Activated CD8-positive, alpha-beta memory T cell treated with anti-CD3 and anti-CD28 coated beads, Interleukin-2, amount 10 ng/mL, durations not matched to agents 7 days and 5 days (primary cell): ENCODE results near the gene LTB. TPM values are rescaled to one million over a fixed set of nuclear protein-coding genes. Genes with fewer than 3 reads are reported as not detected.
A peak's percentile ranks its signal among the peaks of the same experiment; 100 is the strongest.

Experiments
- ATAC-seq: fragments of 150-1000 bp; cut with Tn5 transposase; one replicate; pipeline ENCODE4 v1.10.0; 2021; ENCODE audit warnings: moderate library complexity
- CTCF ChIA-PET: fragments of 350-600 bp; sonication (Branson Sonifier 250); formaldehyde crosslinking; loops from one replicate; lab custom pipeline; 2021; ENCODE audit warnings: antibody characterized with exemption; lab: Charles Lee
- DNase-seq: peaks from one replicate; pipeline ENCODE4 v3.0.0-alpha.2; 2020
- H3K27ac Mint-ChIP-seq: one replicate; pipeline ENCODE4 v1.8.0; 2021; ENCODE audit warnings: mild to moderate bottlenecking, mixed read lengths
- H3K27me3 Mint-ChIP-seq: one replicate; pipeline ENCODE4 v1.8.0; 2021; ENCODE audit warnings: mixed read lengths
- H3K36me3 Mint-ChIP-seq: one replicate; pipeline ENCODE4 v1.8.0; 2021; ENCODE audit warnings: mild to moderate bottlenecking, mixed read lengths
- H3K4me1 Mint-ChIP-seq: one replicate; pipeline ENCODE4 v1.8.0; 2021; ENCODE audit warnings: mixed read lengths
- H3K4me3 Mint-ChIP-seq: one replicate; pipeline ENCODE4 v1.8.0; 2021; ENCODE audit warnings: mild to moderate bottlenecking, moderate library complexity, mixed read lengths
- H3K9me3 Mint-ChIP-seq: one replicate; pipeline ENCODE4 v1.8.0; 2022; ENCODE audit warnings: low read depth, mixed read lengths
- total RNA-seq, 2 experiments: library from RNA; stranded (reverse); gene quantifications; one replicate each; pipeline ENCODE4 v1.2.3, GENCODE V29; 2021

The LTB gene
- total RNA-seq, 2 experiments from 2014 or later = 608 to 839 TPM

DNA sequence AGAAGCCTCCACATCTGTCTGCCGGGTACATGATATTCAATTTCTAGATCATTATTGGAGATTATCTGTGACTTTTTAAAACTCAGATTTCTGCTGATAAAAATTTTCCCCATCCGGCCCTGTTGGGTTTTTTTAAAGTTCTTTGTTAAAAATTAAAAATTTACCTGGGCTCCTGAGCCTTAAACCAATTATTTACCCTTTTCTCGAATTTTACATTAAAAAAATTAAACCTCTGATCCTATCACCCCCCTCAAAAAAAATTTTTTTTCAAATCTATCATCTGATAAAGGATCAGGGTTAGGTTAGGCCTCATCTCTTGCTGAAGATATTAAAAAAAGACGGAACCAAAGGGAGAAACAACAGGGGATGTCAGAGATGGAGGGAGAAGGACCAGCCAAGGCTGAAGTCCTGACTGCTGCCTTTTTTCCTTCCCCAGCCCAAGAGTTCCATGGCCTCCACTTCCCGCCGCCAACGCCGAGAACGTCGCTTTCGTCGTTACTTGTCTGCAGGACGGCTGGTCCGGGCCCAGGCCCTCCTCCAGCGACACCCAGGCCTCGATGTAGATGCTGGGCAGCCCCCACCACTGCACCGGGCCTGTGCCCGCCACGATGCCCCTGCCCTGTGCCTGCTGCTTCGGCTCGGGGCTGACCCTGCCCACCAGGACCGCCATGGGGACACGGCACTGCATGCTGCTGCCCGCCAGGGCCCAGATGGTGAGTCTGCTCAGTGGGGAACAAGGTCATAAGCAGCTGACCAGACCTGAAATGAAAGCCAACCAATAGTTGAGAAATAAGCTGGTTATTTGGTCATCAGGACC is 34.3 kb downstream of the LTB start:
- DNase-seq (no peak), ATAC-seq (no peak)
- peaks cover 55% of the 10 kb centered on the region for H3K4me1 Mint-ChIP-seq
- no peaks in the 10 kb centered on the region for H3K27me3 Mint-ChIP-seq
- CTCF ChIA-PET = interaction anchor here (1.2 to 16.9 kb wide), 10 partner anchors 21 to 191 kb away, joined by 3 to 952 read pairs (median 5); partner anchors contain the start of genes BAG6, LST1, LTA and LTB
- H3K4me3 Mint-ChIP-seq = peak overlapping the region; percentile 83
- H3K36me3 Mint-ChIP-seq = peaks cover 14% of the 10 kb centered on the region
- peak overlapping the region; percentile 88 for H3K27ac Mint-ChIP-seq
- no peaks in the 10 kb centered on the region for H3K9me3 Mint-ChIP-seq

DNA sequence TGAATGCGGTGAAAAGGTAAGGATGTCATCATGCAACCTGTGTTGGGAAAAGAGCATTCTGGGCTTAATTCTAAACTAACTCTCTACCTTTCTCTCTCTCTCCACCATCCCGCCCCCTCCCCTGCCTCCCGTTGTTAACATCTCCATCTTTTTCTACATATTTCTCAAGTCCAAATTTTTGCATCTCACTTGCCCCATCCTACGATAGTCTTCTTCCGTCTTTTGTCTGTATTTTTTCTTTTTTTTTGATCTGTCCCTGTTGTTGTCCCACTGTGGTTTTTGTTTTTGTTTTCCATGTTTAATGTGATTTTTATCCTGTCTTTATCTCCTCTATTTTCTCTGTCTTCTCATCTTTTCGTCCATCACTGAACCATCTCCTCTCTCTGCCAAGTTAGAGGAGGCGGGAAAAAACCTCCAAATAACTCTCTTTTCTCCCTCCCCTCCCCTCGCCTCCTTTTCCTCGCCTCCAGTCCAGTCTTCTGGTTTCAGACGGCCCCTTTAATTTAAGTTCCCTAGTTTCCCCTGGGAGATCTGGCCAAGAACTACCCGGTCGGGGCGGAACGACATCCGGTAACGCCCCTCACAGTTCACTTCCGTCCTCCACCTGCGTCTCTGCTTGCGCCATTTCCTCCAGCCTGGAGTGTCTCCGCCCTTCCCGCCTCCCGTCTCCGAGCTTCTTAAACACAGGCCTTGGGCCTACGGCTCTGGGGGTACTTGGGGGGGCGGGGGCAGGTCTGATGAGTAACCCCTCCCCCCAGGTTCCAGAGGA is 35.1 kb downstream of the LTB start, which contains the start of gene NFKBIL1:
NFKBIL1 (plus strand) TSS at position 651 of the 769 bp plus-strand sequence; CDS start at position 738, 87 bp downstream.
- Mint-ChIP-seq H3K27me3 (no peaks in the 10 kb centered on the region), H3K36me3 (peaks cover 13% of the 10 kb centered on the region), H3K27ac (peak within 1 kb of the TSS; percentile 88), H3K4me3 (peak within 1 kb of the TSS; percentile 83), H3K4me1 (peaks cover 56% of the 10 kb centered on the region), H3K9me3 (no peaks in the 10 kb centered on the region)
- CTCF ChIA-PET = interaction anchor here (1.0 to 16.9 kb wide), 10 partner anchors 22 to 289 kb away, joined by 3 to 952 read pairs (median 5); partner anchors contain the start of genes BAG6, LST1, LTA and LTB
- ATAC-seq = peak; percentile 90
- DNase-seq = peak; percentile 96

DNA sequence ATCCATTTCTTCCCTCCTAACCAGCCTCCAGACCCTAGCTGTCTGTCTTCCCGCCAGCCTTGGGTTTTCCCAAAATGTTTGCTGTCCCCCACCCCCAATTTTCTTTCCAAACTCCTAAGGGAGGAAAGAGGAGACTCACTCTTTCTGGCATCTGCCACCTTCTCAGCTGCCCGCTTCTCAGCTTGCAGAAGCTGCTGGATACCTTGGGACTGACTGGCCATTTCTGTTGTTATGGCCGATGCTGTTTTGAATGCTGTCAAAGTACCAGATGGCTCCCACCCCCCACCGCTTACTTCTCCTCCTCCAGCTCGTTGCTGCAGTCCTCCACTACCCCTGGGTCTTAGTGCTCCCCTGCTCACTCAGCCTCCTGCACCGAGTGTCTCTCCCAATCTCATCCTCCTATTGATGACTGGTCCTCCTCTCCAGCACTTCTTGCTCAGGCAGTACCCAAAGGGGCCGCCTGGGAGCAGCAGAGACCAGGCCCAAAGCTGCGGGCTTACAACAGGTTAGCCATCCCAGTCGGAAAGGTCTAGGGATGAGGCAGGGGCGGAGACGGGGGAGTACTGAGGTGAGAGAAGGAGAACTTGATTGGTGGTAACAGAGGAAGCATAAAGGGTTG is 35.8 kb downstream of the LTB start, which contains the start of gene ATP6V1G2:
ATP6V1G2 (minus strand) TSS at position 270 of the 619 bp plus-strand sequence; CDS start at position 221, 49 bp downstream.
- Mint-ChIP-seq H3K36me3 (peaks cover 13% of the 10 kb centered on the region), H3K9me3 (no peaks in the 10 kb centered on the region), H3K4me3 (peak within 1 kb of the TSS; percentile 83), H3K27ac (peak within 1 kb of the TSS; percentile 88), H3K27me3 (no peaks in the 10 kb centered on the region), H3K4me1 (peaks cover 54% of the 10 kb centered on the region)
- peak; percentile 95 for DNase-seq
- peak; percentile 66 for ATAC-seq
- CTCF ChIA-PET = interaction anchor here (0.8 to 16.9 kb wide), 8 partner anchors 29 to 290 kb away, joined by 3 to 952 read pairs (median 6); partner anchors contain the start of genes BAG6, LST1, LTB and MICB

DNA sequence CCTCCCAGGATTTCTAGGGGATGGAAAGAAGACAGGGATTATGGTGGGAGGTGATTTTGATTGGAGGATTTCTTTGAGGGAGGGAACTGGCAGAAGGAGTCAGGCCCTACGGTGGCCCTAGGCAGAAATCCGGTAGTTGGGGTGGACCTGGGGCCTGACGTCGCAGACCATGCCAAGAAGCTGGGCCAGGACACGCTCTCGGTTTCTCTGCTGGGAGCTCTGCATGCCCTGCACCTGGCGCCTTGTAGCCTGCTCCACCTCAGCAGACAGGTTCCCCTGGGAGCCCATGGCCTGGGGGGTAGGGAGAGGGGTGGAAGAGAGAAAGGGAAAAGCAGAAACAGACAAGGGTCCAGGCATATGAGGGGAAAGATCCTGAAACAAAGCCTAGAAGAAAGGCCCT is 36.9 kb downstream of the LTB start:
- no peaks in the 10 kb centered on the region for H3K9me3 Mint-ChIP-seq
- peaks cover 19% of the 10 kb centered on the region for H3K36me3 Mint-ChIP-seq
- no peaks in the 10 kb centered on the region for H3K27me3 Mint-ChIP-seq
- no peak overlapping the region for H3K27ac Mint-ChIP-seq
- CTCF ChIA-PET = interaction anchor here (4.0 to 16.9 kb wide), 2 partner anchors 46 to 49 kb away, joined by 25 to 952 read pairs; partner anchors contain the start of genes LST1, LTB, MICB and NCR3
- DNase-seq (no peak), ATAC-seq (no peak)
- H3K4me3 Mint-ChIP-seq = no peak overlapping the region
- peaks cover 49% of the 10 kb centered on the region for H3K4me1 Mint-ChIP-seq

GRCh38 chr6:31544676-31545075 is 37.5 kb downstream of the LTB start:
- no peak overlapping the region for H3K4me3 Mint-ChIP-seq
- H3K9me3 Mint-ChIP-seq = no peaks in the 10 kb centered on the region
- H3K4me1 Mint-ChIP-seq = peaks cover 52% of the 10 kb centered on the region
- peaks cover 24% of the 10 kb centered on the region for H3K36me3 Mint-ChIP-seq
- CTCF ChIA-PET = interaction anchor here (4.0 to 16.9 kb wide), 2 partner anchors 47 to 48 kb away, joined by 25 to 952 read pairs; partner anchors contain the start of genes LST1, LTB, MICB and NCR3
- no peaks in the 10 kb centered on the region for H3K27me3 Mint-ChIP-seq
- H3K27ac Mint-ChIP-seq = no peak overlapping the region
- ATAC-seq (no peak), DNase-seq (no peak)

DNA sequence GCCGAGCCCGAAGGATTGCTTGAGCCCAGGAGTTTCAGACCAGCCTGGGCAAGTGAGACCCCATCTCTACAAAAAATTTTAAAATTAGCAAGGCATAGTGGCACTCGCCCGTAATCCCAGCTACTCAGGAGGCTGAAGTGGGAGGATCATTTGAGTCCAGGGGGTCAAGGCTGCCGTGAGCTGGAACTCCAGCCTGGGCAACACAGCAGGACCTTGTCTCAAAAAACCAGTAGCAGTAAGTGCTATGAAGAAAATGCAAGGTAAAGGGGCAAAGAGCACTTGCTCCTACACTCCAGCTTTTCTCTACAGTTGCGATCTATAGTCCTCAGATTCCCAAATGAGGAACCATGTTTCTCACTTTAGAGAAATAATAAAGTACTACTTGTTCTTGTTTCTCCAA is 38.6 kb downstream of the LTB start:
- Mint-ChIP-seq H3K27ac (no peak overlapping the region), H3K27me3 (no peaks in the 10 kb centered on the region), H3K9me3 (no peaks in the 10 kb centered on the region), H3K36me3 (peaks cover 27% of the 10 kb centered on the region), H3K4me1 (peaks cover 55% of the 10 kb centered on the region), H3K4me3 (no peak overlapping the region)
- CTCF ChIA-PET = interaction anchor here (6.1 to 16.9 kb wide), 2 partner anchors 48 kb away, joined by 88 to 952 read pairs; partner anchors contain the start of genes LST1, LTB, MICB and NCR3
- DNase-seq = no peak
- ATAC-seq = no peak

- CTCF ChIA-PET = interaction anchor here (0.9 to 16.9 kb wide), 14 partner anchors 9 to 197 kb away, joined by 3 to 952 read pairs (median 5); partner anchors contain the start of genes ABHD16A, GPANK1, LST1 and LTB
- ATAC-seq (peak; percentile 80), DNase-seq (peak; percentile 97)
- Mint-ChIP-seq H3K27me3 (no peaks in the 10 kb centered on the region), H3K4me1 (peaks cover 50% of the 10 kb centered on the region), H3K4me3 (peak within 1 kb of the TSS; percentile 94), H3K36me3 (peaks cover 37% of the 10 kb centered on the region), H3K27ac (peak within 1 kb of the TSS; percentile 90), H3K9me3 (no peaks in the 10 kb centered on the region)
Observed at GRCh38 chr6:31541658-31542521, 40.3 kb downstream of the LTB start, which contains the start of gene DDX39B. Gene DDX39B (minus strand): TSS chr6:31542003. CDS start chr6:31540532, 1,471 bp downstream.

- peaks cover 51% of the 10 kb centered on the region for H3K4me1 Mint-ChIP-seq
- CTCF ChIA-PET = interaction anchor here (0.9 to 16.9 kb wide), 14 partner anchors 9 to 198 kb away, joined by 3 to 952 read pairs (median 5); partner anchors contain the start of genes ABHD16A, GPANK1, LST1 and LTB
- H3K27me3 Mint-ChIP-seq = no peaks in the 10 kb centered on the region
- H3K4me3 Mint-ChIP-seq = peak overlapping the region; percentile 94
- no peaks in the 10 kb centered on the region for H3K9me3 Mint-ChIP-seq
- peak overlapping the region; percentile 90 for H3K27ac Mint-ChIP-seq
- peak; percentile 25 for ATAC-seq
- H3K36me3 Mint-ChIP-seq = peaks cover 44% of the 10 kb centered on the region
- peak; percentile 82 for DNase-seq
Observed at GRCh38 chr6:31541059-31541657, 41.1 kb downstream of the LTB start.

DNA sequence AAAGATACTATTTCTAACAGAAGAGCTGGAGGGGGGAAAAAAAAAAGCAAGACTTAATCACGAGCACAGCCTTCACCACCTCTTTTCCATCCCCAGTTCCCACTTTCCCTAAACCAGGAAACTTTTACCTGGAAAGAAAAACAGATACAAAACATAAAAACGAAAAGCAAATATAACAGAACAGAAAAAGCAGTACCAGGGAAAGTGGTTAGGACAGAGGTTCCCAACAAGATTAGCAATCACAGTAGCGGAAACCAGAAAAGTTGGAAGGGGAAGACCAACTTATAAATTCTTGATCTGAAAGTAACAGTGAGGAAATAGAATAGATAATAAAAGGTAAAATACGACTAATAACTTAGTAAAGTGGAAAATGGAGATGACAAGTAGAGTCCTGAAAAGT is 41.6 kb downstream of the LTB start:
- Mint-ChIP-seq H3K27me3 (no peaks in the 10 kb centered on the region), H3K36me3 (peaks cover 49% of the 10 kb centered on the region), H3K4me3 (peak overlapping the region; percentile 94), H3K4me1 (peaks cover 51% of the 10 kb centered on the region), H3K27ac (peak overlapping the region; percentile 90), H3K9me3 (no peaks in the 10 kb centered on the region)
- CTCF ChIA-PET = interaction anchor here (0.9 to 16.9 kb wide), 16 partner anchors 9 to 198 kb away, joined by 3 to 952 read pairs (median 5); partner anchors contain the start of genes ABHD16A, AIF1, BAG6 and GPANK1
- no peak for DNase-seq
- no peak for ATAC-seq

DNA sequence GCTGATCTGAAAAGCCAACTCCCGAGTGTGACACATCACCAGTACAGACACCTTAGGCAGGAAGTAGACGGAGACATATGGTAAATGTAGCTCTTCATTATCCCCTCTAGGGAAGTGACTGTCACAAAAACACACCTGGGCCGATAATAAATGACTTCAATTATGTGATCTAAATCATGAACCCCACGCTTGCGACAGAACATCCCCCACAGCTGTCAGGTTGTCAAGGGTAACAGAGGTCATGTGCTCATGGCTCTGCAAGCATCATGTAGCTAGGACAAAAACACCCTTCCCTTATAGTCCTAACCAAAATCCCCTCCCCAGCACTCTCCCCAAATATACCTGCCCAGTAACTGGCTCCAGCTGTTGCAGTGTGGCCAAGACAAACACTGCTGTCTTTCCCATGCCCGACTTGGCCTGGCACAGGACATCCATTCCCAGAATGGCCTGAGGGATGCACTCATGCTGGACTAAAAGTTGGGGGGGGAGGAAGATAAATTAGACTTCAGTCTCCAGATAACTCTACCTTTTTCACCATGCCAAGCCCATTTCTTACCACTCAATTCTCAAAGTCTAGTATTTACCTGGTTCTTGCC is 43.3 kb downstream of the LTB start:
- ATAC-seq = no peak
- Mint-ChIP-seq H3K36me3 (peaks cover 64% of the 10 kb centered on the region), H3K27ac (peak overlapping the region; percentile 35), H3K27me3 (no peaks in the 10 kb centered on the region), H3K4me1 (peaks cover 60% of the 10 kb centered on the region), H3K9me3 (no peaks in the 10 kb centered on the region), H3K4me3 (peak overlapping the region; percentile 94)
- CTCF ChIA-PET = interaction anchor here (1.4 to 16.9 kb wide), 6 partner anchors 12 to 139 kb away, joined by 3 to 952 read pairs (median 14); partner anchors contain the start of genes LST1, LTB, MICB and NCR3
- DNase-seq = no peak
